Activated T-cell treated with anti-CD3 and anti-CD28 coated beads, Interleukin-2, amount 50 U/mL, for 1 hour (primary cell): Measurements from ENCODE around the gene ATP4B.
A peak's percentile ranks its signal among the peaks of the same experiment; 100 is the strongest.

Experiments used
- DNase-seq: peaks from one replicate; pipeline ENCODE4 v3.0.0-alpha.2; 2020

Gene ATP4B

GRCh38 chr13:113657851-113658741, at the start of gene ATP4B:
TSS of gene ATP4B (minus strand) at chr13:113658198. CDS start at chr13:113658144, 54 bp downstream.
- peak; percentile 9 for DNase-seq

GRCh38 chr13:113672002-113672651, 14.1 kb upstream of the ATP4B start:
- peak; percentile 12 for DNase-seq

- peak; percentile 15 for DNase-seq
These were observed 13.3 kb upstream of the ATP4B start for GRCh38 chr13:113671066-113672001.

GRCh38 chr13:113670541-113670940, 12.5 kb upstream of the ATP4B start:
- peak; percentile 7 for DNase-seq

- DNase-seq, result peak; percentile 13
These were observed 11.8 kb upstream of the ATP4B start for GRCh38 chr13:113669755-113670341.

- DNase-seq, result peak; percentile 8
These were observed 11.3 kb upstream of the ATP4B start for GRCh38 chr13:113669231-113669754.

- peak; percentile 11 for DNase-seq
These were observed 10.5 kb upstream of the ATP4B start for GRCh38 chr13:113668491-113668971.

GRCh38 chr13:113667771-113668490, 9.9 kb upstream of the ATP4B start:
- DNase-seq, result peak; percentile 6

GRCh38 chr13:113666951-113667701, 9.1 kb upstream of the ATP4B start, which contains the start of gene GRK1:
TSS of gene GRK1 (plus strand) at chr13:113667219. CDS start at chr13:113667387, 168 bp downstream.
- DNase-seq, result peak; percentile 14

- no peak for DNase-seq
These were observed 8.3 kb upstream of the ATP4B start for GRCh38 chr13:113666329-113666670.

GRCh38 chr13:113665597-113666328, 7.8 kb upstream of the ATP4B start:
- DNase-seq, result peak; percentile 14

GRCh38 chr13:113664751-113665596, 7.0 kb upstream of the ATP4B start:
- DNase-seq, result peak; percentile 10

- DNase-seq, result peak; percentile 9
These were observed 5.9 kb upstream of the ATP4B start for GRCh38 chr13:113663934-113664333.

GRCh38 chr13:113661509-113661908, 3.5 kb upstream of the ATP4B start:
- DNase-seq, result no peak

GRCh38 chr13:113660066-113660465, 2.1 kb upstream of the ATP4B start:
- peak; percentile 2 for DNase-seq

- DNase-seq, result no peak
These were observed 1.3 kb upstream of the ATP4B start for GRCh38 chr13:113659337-113659736.

GRCh38 chr13:113658836-113659235, 838 bp upstream of the ATP4B start:
- peak; percentile 7 for DNase-seq

- DNase-seq, result peak; percentile 3
These were observed 947 bp downstream of the ATP4B start for GRCh38 chr13:113656831-113657671.
